ENCODE results near the gene CD6. TPM values are rescaled to one million over a fixed set of nuclear protein-coding genes. Genes with fewer than 3 reads are reported as not detected.

CD6 gene
- total RNA-seq, result 0.35 and 4.2 TPM in 2 replicates
- polyA plus RNA-seq, result not detected in 2 replicates

GRCh38 chr11:60971520-60971919 lies at the start of gene CD6:
Gene CD6 (plus strand): TSS chr11:60971680. CDS start chr11:60971866, 186 bp downstream.
- TF ChIP-seq CTCF (IDR thresholded peaks at IDR 0.05; ENCODE audit: low read depth, low read length), result no peak
- Histone ChIP-seq H3K4me3 (no peak within 1 kb of the TSS), H3K27me3 (no peaks in the 10 kb centered on the region), H3K36me3 (no peaks in the 10 kb centered on the region), H3K9me3 (ENCODE audit: low read depth) (no peaks in the 10 kb centered on the region), H3K4me1 (ENCODE audit: low read depth) (no peaks in the 10 kb centered on the region), H3K27ac (no peak within 1 kb of the TSS)
- no peak for DNase-seq (ENCODE audit: low read depth in 1 of 2, low spot score in 1 of 2)

- no peaks in the 10 kb centered on the region for H3K27me3 ChIP-seq
- H3K36me3 ChIP-seq, result peaks cover 20% of the 10 kb centered on the region
- no peaks in the 10 kb centered on the region for H3K4me1 ChIP-seq (ENCODE audit: low read depth)
- no peak for TF ChIP-seq CTCF (IDR thresholded peaks at IDR 0.05; ENCODE audit: low read depth, low read length)
- no peak overlapping the region for H3K27ac ChIP-seq
- DNase-seq (ENCODE audit: low read depth in 1 of 2, low spot score in 1 of 2), result no peak
- H3K9me3 ChIP-seq (ENCODE audit: low read depth), result no peaks in the 10 kb centered on the region
- no peak overlapping the region for H3K4me3 ChIP-seq
Observed at GRCh38 chr11:60921777-60922335, 49.6 kb upstream of the CD6 start.

GRCh38 chr11:60922906-60923305 lies 48.6 kb upstream of the CD6 start:
- Histone ChIP-seq H3K9me3 (ENCODE audit: low read depth) (no peaks in the 10 kb centered on the region), H3K36me3 (peaks cover 22% of the 10 kb centered on the region), H3K4me3 (no peak overlapping the region), H3K27me3 (no peaks in the 10 kb centered on the region), H3K4me1 (ENCODE audit: low read depth) (no peaks in the 10 kb centered on the region), H3K27ac (no peak overlapping the region)
- DNase-seq (ENCODE audit: low read depth in 1 of 2, low spot score in 1 of 2), result no peak
- TF ChIP-seq CTCF (IDR thresholded peaks at IDR 0.05; ENCODE audit: low read depth, low read length), result no peak

GRCh38 chr11:60923326-60923725 lies 48.2 kb upstream of the CD6 start:
- Histone ChIP-seq H3K4me1 (ENCODE audit: low read depth) (no peaks in the 10 kb centered on the region), H3K4me3 (no peak overlapping the region), H3K27ac (no peak overlapping the region), H3K9me3 (ENCODE audit: low read depth) (no peaks in the 10 kb centered on the region), H3K36me3 (peaks cover 26% of the 10 kb centered on the region), H3K27me3 (no peaks in the 10 kb centered on the region)
- no peak for TF ChIP-seq CTCF (IDR thresholded peaks at IDR 0.05; ENCODE audit: low read depth, low read length)
- no peak for DNase-seq (ENCODE audit: low read depth in 1 of 2, low spot score in 1 of 2)

- Histone ChIP-seq H3K27me3 (no peaks in the 10 kb centered on the region), H3K36me3 (peaks cover 27% of the 10 kb centered on the region)
Observed at GRCh38 chr11:60923800-60924109, 47.7 kb upstream of the CD6 start.

More at GRCh38 chr11:60923800-60924109, 47.7 kb upstream of the CD6 start:
- no peak for TF ChIP-seq CTCF (IDR thresholded peaks at IDR 0.05; ENCODE audit: low read depth, low read length)
- no peak for DNase-seq (ENCODE audit: low read depth in 1 of 2, low spot score in 1 of 2)
- no peak overlapping the region for H3K4me3 ChIP-seq
- no peak overlapping the region for H3K27ac ChIP-seq
- H3K4me1 ChIP-seq (ENCODE audit: low read depth), result no peaks in the 10 kb centered on the region
- H3K9me3 ChIP-seq (ENCODE audit: low read depth), result no peaks in the 10 kb centered on the region
